Measurements from ENCODE around the gene INVS.

GRCh38 chr9:100284247-100284646, 185.2 kb downstream of the INVS start:
- TF ChIP-seq CTCF (IDR thresholded peaks at IDR 0.05), result no peak
- TF ChIP-seq POLR2A (IDR thresholded peaks at IDR 0.05; ENCODE audit: low read depth), result no peak
- no peak for TF ChIP-seq POLR2AphosphoS5 (IDR thresholded peaks at IDR 0.05)
